IMR-90 (cell line): ENCODE measurements around the gene MAP3K19. TPM values are rescaled to one million over a fixed set of nuclear protein-coding genes. Genes with fewer than 3 reads are reported as not detected.

Experiments
- ATAC-seq: fragments of 200-7000 bp; cut with Tn5 transposase; 2 replicates; pipeline ENCODE4 v1.9.1; 2020; ENCODE audit warnings: low read depth, mild to moderate bottlenecking, moderate library complexity
- BruUV-seq: library from RNA; stranded (reverse); fragments of 400-500 nt; replicated peaks from 2 replicates; lab custom pipeline; 2021; lab: Mats Ljungman, UMichigan
- CTCF ChIA-PET: fragments of 300-600 bp; formaldehyde crosslinking; extraction: SDS; loops from one replicate; lab custom pipeline; 2021; ENCODE audit warnings: antibody characterized with exemption; lab: Yijun Ruan, JAX
- POLR2A ChIA-PET: fragments of 300-600 bp; sonication (Branson Sonifier 250); formaldehyde crosslinking; loops from one replicate; lab custom pipeline; 2022; ENCODE audit warnings: antibody characterized with exemption; ENCODE audit not compliant: unreplicated experiment; lab: Charles Lee
- DNase-seq: peaks from one replicate; pipeline ENCODE4 v3.0.0; 2013
- H2AFZ ChIP-seq: replicated peaks from 2 replicates; pipeline ENCODE3; 2013; ENCODE audit warnings: low read length, mild to moderate bottlenecking; ENCODE audit not compliant: poor library complexity
- H2AK5ac ChIP-seq: 2 replicates; pipeline ENCODE4 v1.6.1; 2013; ENCODE audit warnings: low read depth, low read length, inconsistent platforms
- H2AK9ac ChIP-seq: replicated peaks from 2 replicates; pipeline ENCODE3; 2013; ENCODE audit warnings: mild to moderate bottlenecking, low read depth, low read length, moderate library complexity; ENCODE audit not compliant: poor library complexity
- H2BK120ac ChIP-seq: 2 replicates; pipeline ENCODE4 v1.6.1; 2013; ENCODE audit warnings: low read depth, low read length, inconsistent platforms
- H2BK15ac ChIP-seq: 3 replicates; pipeline ENCODE4 v1.6.1; 2013; ENCODE audit warnings: low read depth, low read length, inconsistent platforms
- H2BK20ac ChIP-seq: 2 replicates; pipeline ENCODE4 v1.6.1; 2013; ENCODE audit warnings: low read depth, mild to moderate bottlenecking, inconsistent platforms, low read length, moderate library complexity
- H2BK5ac ChIP-seq: 2 replicates; pipeline ENCODE4 v1.6.1; 2013; ENCODE audit warnings: mild to moderate bottlenecking, low read depth, low read length, inconsistent platforms; ENCODE audit not compliant: poor library complexity, severe bottlenecking
- H3K14ac ChIP-seq: replicated peaks from 2 replicates; pipeline ENCODE4 v1.6.1; 2013; ENCODE audit warnings: low read depth, low read length, inconsistent platforms
- H3K18ac ChIP-seq: 2 replicates; pipeline ENCODE4 v1.6.1; 2013; ENCODE audit warnings: low read depth, low read length, control low read depth
- H3K23ac ChIP-seq: 2 replicates; pipeline ENCODE4 v1.6.1; 2013; ENCODE audit warnings: low read depth, low read length, inconsistent platforms
- H3K27ac ChIP-seq: 2 replicates; pipeline ENCODE4 v1.5.1; 2013; ENCODE audit warnings: mild to moderate bottlenecking, control low read depth, low read length; ENCODE audit not compliant: insufficient read depth
- H3K27me3 ChIP-seq: 2 replicates; pipeline ENCODE4 v1.6.1; 2013; ENCODE audit warnings: low read length; ENCODE audit not compliant: control insufficient read depth, insufficient read depth
- H3K36me3 ChIP-seq: 2 replicates; pipeline ENCODE4 v1.6.1; 2013; ENCODE audit warnings: low read length, mixed read lengths; ENCODE audit not compliant: control insufficient read depth, insufficient read depth
- H3K4ac ChIP-seq: 2 replicates; pipeline ENCODE4 v1.6.1; 2013; ENCODE audit warnings: low read depth, low read length, inconsistent platforms
- H3K4me1 ChIP-seq: 2 replicates; pipeline ENCODE4 v1.6.1; 2013; ENCODE audit warnings: low read length, mixed read lengths; ENCODE audit not compliant: control insufficient read depth, insufficient read depth
- H3K4me2 ChIP-seq: 2 replicates; pipeline ENCODE4 v1.6.1; 2013; ENCODE audit warnings: low read depth, mild to moderate bottlenecking, control low read depth, low read length, moderate library complexity
- H3K4me3 ChIP-seq: 2 replicates; pipeline ENCODE4 v1.5.1; 2013; ENCODE audit warnings: low read depth, mild to moderate bottlenecking, control low read depth, low read length, moderate library complexity; ENCODE audit not compliant: insufficient read depth
- H3K56ac ChIP-seq: 2 replicates; pipeline ENCODE4 v1.6.1; 2013; ENCODE audit warnings: low read length, inconsistent platforms; ENCODE audit not compliant: insufficient read depth; ENCODE audit errors: extremely low read depth
- H3K79me1 ChIP-seq, 2 experiments: 2 replicates each; pipeline ENCODE4 v1.6.1; 2013; ENCODE audit warnings: low read length in 2 of 2, inconsistent platforms in 1 of 2, low read depth in 1 of 2
- H3K9ac ChIP-seq: 2 replicates; pipeline ENCODE4 v1.6.1; 2013; ENCODE audit warnings: low read depth, low read length, control low read depth
- H3K9me1 ChIP-seq: 2 replicates; pipeline ENCODE4 v1.6.1; 2013; ENCODE audit warnings: low read length, inconsistent platforms; ENCODE audit not compliant: insufficient read depth
- H3K9me3 ChIP-seq: 2 replicates; pipeline ENCODE4 v1.6.1; 2013; ENCODE audit warnings: low read length; ENCODE audit not compliant: control insufficient read depth, insufficient read depth
- H4K20me1 ChIP-seq: 2 replicates; pipeline ENCODE4 v1.6.1; 2013; ENCODE audit warnings: low read length, inconsistent platforms; ENCODE audit not compliant: insufficient read depth
- H4K5ac ChIP-seq: 2 replicates; pipeline ENCODE4 v1.6.1; 2013; ENCODE audit warnings: mild to moderate bottlenecking, low read depth, low read length, control low read depth
- H4K8ac ChIP-seq, 2 experiments: 2 replicates each; pipeline ENCODE4 v1.6.1; 2013; ENCODE audit warnings: low read depth in 2 of 2, low read length in 2 of 2, control low read depth in 1 of 2, inconsistent platforms in 1 of 2
- H4K91ac ChIP-seq: 2 replicates; pipeline ENCODE4 v1.6.1; 2013; ENCODE audit warnings: low read depth, low read length, inconsistent platforms; ENCODE audit not compliant: insufficient read depth
- RAD21 ChIP-seq: IDR thresholded peaks from 2 replicates; pipeline ENCODE4 v1.6.1; 2012; ENCODE audit warnings: low read length, improper control_type of control experiment
- RFX5 ChIP-seq: IDR thresholded peaks from 2 replicates; pipeline ENCODE4 v1.8.0; 2012; ENCODE audit warnings: low read depth, mild to moderate bottlenecking, low read length, moderate library complexity
- SMC3 ChIP-seq: fragments of 150-350 bp; IDR thresholded peaks from 2 replicates; pipeline ENCODE4 v1.6.1; 2016; ENCODE audit warnings: low read depth, mild to moderate bottlenecking, antibody characterized with exemption, low read length, moderate library complexity
- WGBS, 2 experiments: methylation state at CpG; one replicate each; pipeline versions ENCODE4 v1.1.5 to v1.1.7; 2013; ENCODE audit warnings: missing lambda C conversion rate in 2 of 2; ENCODE audit not compliant: insufficient read length in 1 of 2; ENCODE audit errors: extremely low coverage in 2 of 2; 5-methylcytosine and 5-hydroxymethylcytosine counted together
- dilution Hi-C: fragments of 300-500 bp; cut with HindIII; formaldehyde crosslinking; loops from one replicate; pipeline ENCODE4 v1.14.3; 2018; ENCODE audit warnings: low sequenced_read_pairs; ENCODE audit not compliant: unreplicated experiment
- in situ Hi-C: fragments of 300-500 bp; cut with MboI; formaldehyde crosslinking; loops from 3 replicates; pipeline ENCODE4 v1.14.3; 2019; ENCODE audit warnings: low sequenced_read_pairs, inconsistent platforms, mixed read lengths
- intact Hi-C: fragments of 100-400 bp; cut with micrococcal nuclease; formaldehyde crosslinking; loops from 2 replicates; pipeline ENCODE4 v1.10.0; 2022
- polyA plus RNA-seq, 3 experiments: library from polyadenylated mRNA; depleted of rRNA; stranded (reverse); fragments of >200 nt; gene quantifications; 2 replicates each; pipeline ENCODE4 v1.2.3, GENCODE V29; 2012; ENCODE audit warnings: low replicate concordance in 1 of 3
- total RNA-seq: library from RNA; depleted of rRNA; stranded (reverse); fragments of >200 nt; gene quantifications from 2 replicates; pipeline ENCODE4 v1.2.3, GENCODE V29; 2012
- TF ChIP-seq, protein P1 (sequence below): fragments of 150-350 bp; IDR thresholded peaks from 2 replicates; pipeline ENCODE4 v1.6.1; 2017; ENCODE audit warnings: mild to moderate bottlenecking, antibody characterized with exemption, low read length, low read depth
- TF ChIP-seq, protein P2 (sequence below): conservative IDR thresholded peaks from 2 replicates; pipeline ENCODE4 v1.5.1; 2012; ENCODE audit warnings: mild to moderate bottlenecking, low read depth, low read length, improper control_type of control experiment
- TF ChIP-seq, protein P3 (sequence below): fragments of 150-350 bp; IDR thresholded peaks from 2 replicates; pipeline ENCODE4 v1.6.1; 2016; ENCODE audit warnings: low read depth, mild to moderate bottlenecking, low read length, moderate library complexity, borderline replicate concordance

The MAP3K19 gene
- total and polyA plus RNA-seq, 2 of the 4 experiments (the other 2 are of a cell fraction): not detected

DNA sequence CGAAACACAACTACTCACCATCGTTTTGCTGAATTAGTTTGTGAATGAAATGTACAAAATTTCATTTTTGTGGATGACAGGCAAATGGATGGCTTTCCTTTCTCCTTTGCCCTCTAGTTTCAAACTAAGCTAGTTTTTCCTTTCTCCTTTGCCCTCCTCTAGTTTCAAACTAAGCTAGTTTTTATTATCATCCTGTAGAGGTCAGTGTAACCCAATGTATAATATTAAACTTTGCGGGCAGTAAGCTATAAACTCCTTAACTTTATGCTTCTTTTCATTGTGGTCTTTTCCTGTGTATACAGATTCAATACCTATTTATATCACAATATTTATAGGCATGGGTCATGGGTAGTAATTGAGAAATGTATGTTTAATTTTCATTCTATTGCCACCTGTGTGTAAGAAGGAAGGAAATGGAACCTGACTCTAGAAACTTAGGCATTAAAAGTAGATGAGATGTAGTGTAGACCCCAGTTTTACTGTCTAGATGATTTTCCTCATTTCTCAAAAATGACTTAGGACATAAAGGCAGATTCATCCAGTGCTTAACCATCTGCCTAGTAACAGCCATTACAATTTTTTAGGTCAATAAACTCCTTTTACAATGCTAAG is 58.1 kb downstream of the MAP3K19 start:
- Histone ChIP-seq H3K27me3 (peaks cover 10% of the 10 kb centered on the region), H4K91ac (no peak overlapping the region), H3K9ac (no peak overlapping the region), H3K4me1 (no peaks in the 10 kb centered on the region), H2BK20ac (no peak overlapping the region), H3K79me1 (no peaks in the 10 kb centered on the region), H4K8ac (no peak overlapping the region), H3K9me3 (no peaks in the 10 kb centered on the region), H3K4me2 (no peak overlapping the region), H2AK9ac (no peak overlapping the region), H4K20me1 (no peaks in the 10 kb centered on the region), H3K14ac (no peak overlapping the region), H3K56ac (no peak overlapping the region), H3K4ac (no peak overlapping the region), H3K27ac (no peak overlapping the region), H2BK120ac (no peak overlapping the region), H4K5ac (no peak overlapping the region), H2BK15ac (no peak overlapping the region), H2BK5ac (no peak overlapping the region), H3K18ac (no peak overlapping the region), H3K36me3 (no peaks in the 10 kb centered on the region), H3K23ac (no peak overlapping the region), H2AK5ac (no peak overlapping the region), H3K4me3 (no peak overlapping the region), H2AFZ (no peak overlapping the region), H3K9me1 (no peaks in the 10 kb centered on the region)
- dilution Hi-C loops (no loop called here), in situ Hi-C loops (loop anchor here (25.0 kb wide), 1 partner anchor 1398 kb away; no protein-coding TSS in a partner anchor), intact Hi-C loops (loop anchor here (5.0 to 10.0 kb wide), 4 partner anchors 723 to 1393 kb away; no protein-coding TSS in a partner anchor)
- WGBS, 2 experiments: no CpG with 5 or more reads among the region's 3 CpGs
- no TSS peak for BruUV-seq
- DNase-seq: peak; percentile 50
- ChIA-PET CTCF (interaction anchor here (0.5 to 1.6 kb wide), 11 partner anchors 15 to 916 kb away, joined by 3 to 6 read pairs (median 4); partner anchors contain the start of gene MCM6), POLR2A (no interaction called here)
- TF ChIP-seq, protein P1, sequence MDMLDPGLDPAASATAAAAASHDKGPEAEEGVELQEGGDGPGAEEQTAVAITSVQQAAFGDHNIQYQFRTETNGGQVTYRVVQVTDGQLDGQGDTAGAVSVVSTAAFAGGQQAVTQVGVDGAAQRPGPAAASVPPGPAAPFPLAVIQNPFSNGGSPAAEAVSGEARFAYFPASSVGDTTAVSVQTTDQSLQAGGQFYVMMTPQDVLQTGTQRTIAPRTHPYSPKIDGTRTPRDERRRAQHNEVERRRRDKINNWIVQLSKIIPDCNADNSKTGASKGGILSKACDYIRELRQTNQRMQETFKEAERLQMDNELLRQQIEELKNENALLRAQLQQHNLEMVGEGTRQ: no peak
- no peak for TF ChIP-seq RFX5
- TF ChIP-seq, protein P2, sequence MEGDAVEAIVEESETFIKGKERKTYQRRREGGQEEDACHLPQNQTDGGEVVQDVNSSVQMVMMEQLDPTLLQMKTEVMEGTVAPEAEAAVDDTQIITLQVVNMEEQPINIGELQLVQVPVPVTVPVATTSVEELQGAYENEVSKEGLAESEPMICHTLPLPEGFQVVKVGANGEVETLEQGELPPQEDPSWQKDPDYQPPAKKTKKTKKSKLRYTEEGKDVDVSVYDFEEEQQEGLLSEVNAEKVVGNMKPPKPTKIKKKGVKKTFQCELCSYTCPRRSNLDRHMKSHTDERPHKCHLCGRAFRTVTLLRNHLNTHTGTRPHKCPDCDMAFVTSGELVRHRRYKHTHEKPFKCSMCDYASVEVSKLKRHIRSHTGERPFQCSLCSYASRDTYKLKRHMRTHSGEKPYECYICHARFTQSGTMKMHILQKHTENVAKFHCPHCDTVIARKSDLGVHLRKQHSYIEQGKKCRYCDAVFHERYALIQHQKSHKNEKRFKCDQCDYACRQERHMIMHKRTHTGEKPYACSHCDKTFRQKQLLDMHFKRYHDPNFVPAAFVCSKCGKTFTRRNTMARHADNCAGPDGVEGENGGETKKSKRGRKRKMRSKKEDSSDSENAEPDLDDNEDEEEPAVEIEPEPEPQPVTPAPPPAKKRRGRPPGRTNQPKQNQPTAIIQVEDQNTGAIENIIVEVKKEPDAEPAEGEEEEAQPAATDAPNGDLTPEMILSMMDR: peak; percentile 56
- TF ChIP-seq, protein P3, sequence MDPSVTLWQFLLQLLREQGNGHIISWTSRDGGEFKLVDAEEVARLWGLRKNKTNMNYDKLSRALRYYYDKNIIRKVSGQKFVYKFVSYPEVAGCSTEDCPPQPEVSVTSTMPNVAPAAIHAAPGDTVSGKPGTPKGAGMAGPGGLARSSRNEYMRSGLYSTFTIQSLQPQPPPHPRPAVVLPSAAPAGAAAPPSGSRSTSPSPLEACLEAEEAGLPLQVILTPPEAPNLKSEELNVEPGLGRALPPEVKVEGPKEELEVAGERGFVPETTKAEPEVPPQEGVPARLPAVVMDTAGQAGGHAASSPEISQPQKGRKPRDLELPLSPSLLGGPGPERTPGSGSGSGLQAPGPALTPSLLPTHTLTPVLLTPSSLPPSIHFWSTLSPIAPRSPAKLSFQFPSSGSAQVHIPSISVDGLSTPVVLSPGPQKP: no peak
- peak; percentile 50 for TF ChIP-seq RAD21
- peak; percentile 33; the same call in 1 of the 2 replicates for TF ChIP-seq SMC3
- peak; percentile 84 for ATAC-seq
